Stimulated activated CD4-positive, alpha-beta T cell treated with anti-CD3 and anti-CD28 coated beads, Interleukin-12 subunit alpha, Interleukin-12 subunit beta, amount 100 ng/mL, for 4 hours (primary cell): ENCODE results near the gene DARS1.
"Not testable (repeated sequence)": the region's sequence is repeated elsewhere in the genome, so short reads cannot be mapped to it uniquely, and the experiment has no call there.

Experiments used
- DNase-seq: peaks from one replicate; pipeline ENCODE4 v3.0.0-alpha.2; 2020

Gene DARS1

DNA sequence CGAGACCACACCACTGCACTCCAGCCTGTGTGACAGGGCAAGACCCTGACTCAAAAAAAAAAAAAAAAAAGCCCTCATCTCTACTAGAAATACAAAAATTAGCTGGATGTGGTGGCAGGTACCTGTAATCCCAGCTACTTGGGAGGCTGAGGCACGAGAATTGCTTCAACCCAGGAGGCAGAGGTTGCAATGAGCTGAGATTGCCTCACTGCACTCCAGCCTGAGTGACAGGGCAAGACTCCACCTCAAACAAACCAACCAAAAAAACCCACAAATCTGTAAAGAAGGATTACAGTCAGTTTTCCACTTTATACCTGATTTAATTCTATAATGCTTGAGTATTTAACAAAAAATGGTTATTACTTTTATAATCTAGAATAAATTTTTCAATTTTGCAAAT, 9.7 kb downstream of the DARS1 start:
- DNase-seq, result no peak

- no peak for DNase-seq
Measured at GRCh38 chr2:135974036-135974435, 11.4 kb downstream of the DARS1 start.

DNA sequence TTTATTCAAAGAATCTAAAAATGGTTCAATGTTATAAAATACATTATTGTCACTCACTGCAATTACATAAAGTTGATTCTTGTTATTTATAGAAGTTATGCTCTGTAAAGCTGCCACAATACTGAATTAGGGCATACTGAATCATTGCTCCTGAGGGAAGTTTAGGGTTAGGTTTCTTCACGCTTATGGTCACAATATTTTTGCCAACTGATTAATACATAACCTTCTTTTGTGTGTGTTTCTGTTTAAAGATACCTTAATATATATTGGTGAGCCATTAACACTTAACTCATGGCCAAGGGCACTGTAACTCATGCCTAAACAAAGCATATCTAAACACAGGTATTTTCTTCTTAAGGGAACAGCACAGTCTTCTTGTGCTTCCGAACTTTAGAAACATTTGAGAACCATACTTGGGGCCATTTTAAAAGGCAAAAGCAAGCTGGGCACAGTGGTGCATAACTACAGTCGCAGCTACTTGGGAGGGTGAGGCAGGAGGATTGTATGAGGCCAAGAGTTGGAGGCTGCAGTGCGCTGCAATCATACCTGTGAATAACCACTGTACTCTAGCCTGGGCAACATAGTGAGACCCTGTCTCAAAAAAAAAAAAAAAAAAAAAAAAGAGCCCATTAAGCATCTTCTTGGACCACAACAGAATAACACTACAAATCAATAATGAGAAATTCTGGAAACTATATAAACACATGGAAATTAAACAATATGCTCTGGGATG, 15.6 kb downstream of the DARS1 start:
- DNase-seq, result no peak

DNA sequence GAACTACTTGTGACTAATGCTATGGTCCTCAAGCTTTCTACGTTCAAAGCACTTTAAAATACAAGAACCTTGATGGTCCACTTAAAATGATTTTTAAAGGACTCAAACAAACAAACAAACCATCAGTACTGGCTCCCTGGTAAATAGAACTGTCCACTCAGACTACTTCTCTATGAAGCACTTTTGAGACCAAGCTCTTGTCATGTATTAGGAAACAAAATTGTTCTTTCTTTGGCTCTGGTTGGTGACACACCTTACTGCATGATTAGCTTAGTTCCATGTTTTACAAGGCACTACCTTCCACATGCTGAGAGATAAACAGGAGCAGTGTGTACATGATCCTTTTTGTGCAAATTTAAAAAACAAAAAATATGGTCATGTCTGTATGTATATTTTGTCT, 19.7 kb downstream of the DARS1 start:
- DNase-seq, result no peak

- DNase-seq, result not testable (repeated sequence)
Measured at GRCh38 chr2:135964404-135964803, 21.0 kb downstream of the DARS1 start.

DNA sequence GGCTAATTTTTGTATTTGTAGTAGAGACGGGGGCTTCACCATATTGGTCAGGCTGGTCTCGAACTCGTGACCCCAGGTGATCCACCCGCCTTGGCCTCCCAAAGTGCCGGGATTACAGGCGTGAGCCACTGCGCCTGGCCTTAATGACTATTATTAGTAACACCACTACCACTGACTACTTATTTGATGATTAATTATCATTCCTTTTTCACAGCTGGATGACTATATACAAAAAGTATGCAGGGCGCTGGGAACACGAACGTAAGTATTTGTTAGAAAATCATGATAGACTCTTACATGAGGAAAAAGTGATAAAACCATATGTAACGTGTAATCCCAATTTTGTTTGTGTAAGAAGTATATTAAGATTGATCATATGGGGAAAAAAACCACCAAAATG, 21.6 kb downstream of the DARS1 start:
- no peak for DNase-seq

- DNase-seq, result no peak
Measured at GRCh38 chr2:135962366-135963123, 22.9 kb downstream of the DARS1 start.

DNA sequence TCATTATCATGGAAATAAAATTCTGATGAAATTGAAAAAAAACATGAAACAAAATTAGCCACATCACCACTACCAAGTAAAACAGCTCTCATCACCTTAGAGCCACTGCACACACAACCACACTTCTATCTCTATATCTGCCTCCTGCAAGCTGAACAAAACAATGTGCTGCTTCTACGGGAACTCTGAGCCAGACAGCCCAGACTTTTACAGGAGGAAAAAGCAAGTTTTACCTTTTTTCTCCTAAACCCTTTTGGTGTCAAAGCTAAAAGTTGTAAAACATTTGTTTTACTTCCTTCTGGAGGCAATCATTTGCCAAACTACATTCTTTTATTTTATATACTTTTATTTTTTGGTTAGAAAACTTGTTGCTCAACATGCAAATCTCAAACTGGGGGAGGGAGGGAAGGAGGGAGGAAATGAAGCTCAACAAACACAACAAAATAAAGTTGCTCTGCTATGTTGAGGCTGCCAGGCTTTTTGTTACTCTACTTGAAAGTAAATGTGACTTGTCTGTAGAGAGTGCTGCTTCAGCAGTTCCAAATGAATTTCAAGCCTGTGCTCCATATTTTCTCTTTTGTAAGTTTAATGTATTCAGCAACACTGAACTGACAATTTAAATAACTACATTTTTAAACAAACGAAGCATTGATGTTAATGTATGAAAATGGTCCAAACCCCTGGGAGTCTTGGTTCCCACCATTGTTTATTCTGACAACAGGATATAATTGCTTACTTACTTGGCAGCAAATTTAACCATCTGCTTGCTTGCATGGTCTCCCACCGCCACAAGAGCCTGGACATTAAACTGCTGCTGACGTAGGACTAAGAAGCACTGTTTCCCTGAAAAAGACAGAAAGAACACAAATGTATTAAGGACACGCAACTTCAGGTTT, 24.5 kb downstream of the DARS1 start:
- no peak for DNase-seq

- no peak for DNase-seq
Measured at GRCh38 chr2:135960150-135960549, 25.3 kb downstream of the DARS1 start.

GRCh38 chr2:135958927-135959326, 26.5 kb downstream of the DARS1 start:
- not testable (repeated sequence) for DNase-seq

DNA sequence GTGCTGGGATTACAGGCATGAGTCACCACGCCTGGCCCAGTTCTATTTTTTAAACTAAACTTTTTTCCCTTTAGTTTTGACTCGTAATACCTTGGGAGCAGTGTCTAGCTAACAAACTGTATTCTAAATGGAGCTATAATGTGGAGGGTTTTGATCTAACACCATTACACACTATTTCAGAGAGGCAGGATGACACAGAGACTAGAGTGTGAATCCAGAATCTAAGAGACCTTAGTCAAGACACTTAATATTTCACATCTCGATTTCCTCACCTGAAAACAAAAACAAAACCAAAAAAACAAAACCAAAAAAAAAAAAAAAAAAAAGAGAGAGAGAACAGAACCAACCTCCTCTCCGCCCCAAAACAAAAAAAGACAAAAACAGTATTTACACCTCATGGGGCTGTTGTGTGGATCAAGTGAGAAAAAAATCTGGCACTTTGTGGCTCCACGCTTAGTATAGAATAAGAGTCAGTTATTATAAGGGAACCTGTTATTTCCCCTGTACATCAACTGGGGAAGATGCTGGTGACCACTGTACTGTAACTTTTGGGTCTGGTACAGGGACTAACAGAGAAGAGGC, 31.3 kb downstream of the DARS1 start:
- DNase-seq, result no peak

GRCh38 chr2:135952891-135953290, 32.5 kb downstream of the DARS1 start:
- DNase-seq, result no peak

- no peak for DNase-seq
Measured at GRCh38 chr2:135951041-135951583, 34.3 kb downstream of the DARS1 start.

DNA sequence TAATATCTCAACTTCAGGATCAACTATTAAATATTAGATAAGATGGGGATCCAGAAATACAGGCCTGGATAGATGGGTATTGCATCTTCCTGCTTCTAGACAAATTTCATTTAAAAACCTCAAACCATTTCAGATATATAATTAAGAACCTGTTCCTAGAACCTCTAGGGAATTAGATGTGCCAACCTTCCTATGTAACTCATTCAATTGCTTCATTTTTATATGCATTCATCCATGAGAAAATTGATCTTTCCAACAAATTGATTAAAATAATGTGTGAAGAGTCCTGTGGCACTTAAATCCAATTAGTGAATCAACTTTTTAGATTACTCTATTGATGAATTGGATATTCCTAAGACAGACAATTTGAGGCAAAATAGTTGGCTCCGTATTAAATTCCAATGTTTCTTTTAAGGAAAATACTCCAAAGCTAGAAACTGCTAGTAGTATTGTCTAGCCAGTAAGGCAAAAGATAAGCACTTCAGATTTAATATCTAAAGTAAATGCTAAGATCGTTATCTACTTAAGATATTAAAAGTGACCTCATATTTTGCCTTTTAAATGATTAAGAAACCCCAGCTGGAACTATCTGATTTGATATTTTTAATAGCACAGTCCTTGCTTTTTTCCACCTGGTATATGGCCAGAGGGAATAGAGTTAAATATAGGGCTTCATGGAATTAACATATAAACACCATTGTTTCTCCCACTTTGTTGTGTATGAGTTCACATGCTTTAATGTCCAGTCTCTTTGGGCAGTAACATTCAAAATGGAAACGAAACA, 35.8 kb downstream of the DARS1 start:
- no peak for DNase-seq

- DNase-seq, result no peak
Measured at GRCh38 chr2:135948642-135949355, 36.6 kb downstream of the DARS1 start.

GRCh38 chr2:135948141-135948540, 37.3 kb downstream of the DARS1 start:
- DNase-seq, result no peak

DNA sequence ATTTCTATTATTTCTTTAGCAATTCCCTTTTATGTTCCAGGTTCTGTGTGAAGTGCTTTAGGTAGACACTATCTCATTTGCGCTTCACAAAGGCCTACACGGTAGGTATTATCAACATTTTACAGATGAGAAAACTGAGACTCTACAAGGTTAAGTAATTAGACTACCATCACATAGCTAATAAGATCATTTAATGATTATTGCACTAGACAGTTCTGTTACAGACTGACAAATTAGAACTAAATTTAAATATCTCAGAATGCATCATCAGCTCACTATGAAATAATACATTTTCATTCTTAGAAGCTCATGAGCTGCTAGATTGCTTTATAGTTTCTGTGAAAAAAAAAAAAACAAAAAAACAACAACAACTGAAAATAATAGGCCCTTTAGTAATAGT, 37.9 kb downstream of the DARS1 start:
- DNase-seq, result no peak

GRCh38 chr2:135945526-135945925, 39.9 kb downstream of the DARS1 start:
- DNase-seq, result no peak

DNA sequence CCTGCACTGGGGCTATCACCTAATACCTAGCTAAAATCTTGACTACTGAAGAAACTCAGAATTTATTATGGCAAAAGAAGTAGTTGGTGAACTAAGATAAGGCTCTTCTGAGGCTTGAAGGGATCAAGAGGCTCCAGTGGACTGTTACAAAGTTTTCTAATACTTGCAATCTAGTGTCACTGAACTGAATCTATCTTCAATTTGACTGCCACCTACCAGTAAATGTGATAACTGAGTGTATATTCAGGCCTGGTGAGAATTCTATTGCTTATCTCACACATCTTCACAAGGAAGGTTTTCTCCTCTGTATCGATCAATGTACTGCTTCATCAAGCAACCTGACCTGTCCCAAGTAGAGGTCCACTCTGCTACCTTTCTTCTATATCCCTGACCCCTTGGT, 40.8 kb downstream of the DARS1 start:
- DNase-seq, result no peak

DNA sequence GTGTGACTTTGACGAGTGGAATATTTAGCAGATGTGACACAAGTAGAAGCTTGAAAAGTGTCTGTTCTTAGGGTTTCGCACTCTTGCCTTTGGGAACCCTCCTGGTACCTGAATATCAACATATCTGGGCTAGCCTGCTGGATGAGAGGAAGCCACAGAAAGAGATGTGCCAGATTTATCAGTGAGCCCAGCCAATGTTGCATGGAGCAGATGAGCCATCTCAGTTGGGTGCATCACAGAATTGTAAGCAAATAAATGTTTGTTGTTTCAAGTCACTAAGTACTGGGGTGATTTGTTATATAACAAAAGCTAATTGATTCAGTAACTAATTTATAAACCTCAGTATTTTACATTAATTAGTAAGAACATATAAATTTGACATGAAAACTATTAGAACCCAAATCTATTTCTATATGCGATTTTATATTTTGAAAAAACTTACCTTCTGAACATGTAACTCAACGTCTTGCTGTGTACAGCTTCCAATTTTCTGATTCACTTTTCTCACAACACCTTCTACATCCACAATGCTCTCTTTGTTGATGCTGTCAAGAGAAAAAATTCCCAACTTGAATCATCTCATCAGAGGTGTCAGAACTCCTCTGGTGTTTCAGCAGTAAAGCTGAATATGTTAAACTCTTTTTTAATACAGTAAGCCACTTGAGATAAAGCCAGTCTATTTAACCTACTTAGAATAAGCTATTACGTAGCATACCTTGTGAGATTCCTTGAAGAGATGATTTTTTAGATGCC, 42.3 kb downstream of the DARS1 start:
- no peak for DNase-seq

DNA sequence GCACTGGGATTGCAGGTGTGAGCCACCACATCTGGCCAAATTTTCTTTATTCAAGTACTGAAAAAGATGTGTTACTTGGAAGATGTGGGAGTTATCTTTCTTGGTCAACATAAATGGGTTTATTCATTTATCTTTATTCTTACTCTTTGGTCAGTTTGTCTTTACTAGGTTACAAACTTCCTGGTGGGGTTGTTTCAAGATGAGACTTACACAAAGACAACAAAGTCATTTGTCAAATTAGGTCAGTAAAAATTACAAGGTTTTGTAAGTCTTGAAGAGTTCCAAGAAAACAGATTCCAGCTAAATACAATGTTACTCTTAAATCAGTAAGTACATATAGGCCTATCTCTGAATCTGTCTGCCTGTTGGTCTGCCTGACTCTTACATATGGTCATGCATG, 48.9 kb downstream of the DARS1 start:
- no peak for DNase-seq
